ENCODE data around the gene RASAL2. TPM values are rescaled to one million over a fixed set of nuclear protein-coding genes. Genes with fewer than 3 reads are reported as not detected.

RASAL2 gene
- total RNA-seq, 1 donor from 2014 or later = 7.7 TPM

GRCh38 chr1:178529364-178530036 is 435.6 kb downstream of the RASAL2 start:
- DNase-seq (ENCODE audit: low read depth) = no peak
- no peak overlapping the region for H3K4me3 ChIP-seq (ENCODE audit: low read depth, low read length)
- TF ChIP-seq CTCF (conservative IDR thresholded peaks at IDR 0.05; ENCODE audit: low read depth, low read length) = no peak

GRCh38 chr1:178530037-178530402 is 436.1 kb downstream of the RASAL2 start:
- TF ChIP-seq CTCF (conservative IDR thresholded peaks at IDR 0.05; ENCODE audit: low read depth, low read length) = no peak
- peak; percentile 42 for DNase-seq (ENCODE audit: low read depth)

GRCh38 chr1:178530502-178530901 is 436.6 kb downstream of the RASAL2 start:
- no peak overlapping the region for H3K4me3 ChIP-seq (ENCODE audit: low read depth, low read length)
- no peak for TF ChIP-seq CTCF (conservative IDR thresholded peaks at IDR 0.05; ENCODE audit: low read depth, low read length)
- DNase-seq (ENCODE audit: low read depth) = no peak

More at GRCh38 chr1:178530037-178530402, 436.1 kb downstream of the RASAL2 start:
- H3K4me3 ChIP-seq (ENCODE audit: low read depth, low read length) = no peak overlapping the region

- no peak for TF ChIP-seq CTCF (conservative IDR thresholded peaks at IDR 0.05; ENCODE audit: low read depth, low read length)
- H3K4me3 ChIP-seq (ENCODE audit: low read depth, low read length) = no peak overlapping the region
- no peak for DNase-seq (ENCODE audit: low read depth)
These were observed 438.0 kb downstream of the RASAL2 start for GRCh38 chr1:178531887-178532286.

- TF ChIP-seq CTCF (conservative IDR thresholded peaks at IDR 0.05; ENCODE audit: low read depth, low read length) = peak; percentile 92
- H3K4me3 ChIP-seq (ENCODE audit: low read depth, low read length) = no peak overlapping the region
- DNase-seq (ENCODE audit: low read depth) = no peak
These were observed 438.5 kb downstream of the RASAL2 start for GRCh38 chr1:178532392-178532791.

- no peak for TF ChIP-seq CTCF (conservative IDR thresholded peaks at IDR 0.05; ENCODE audit: low read depth, low read length)
- H3K4me3 ChIP-seq (ENCODE audit: low read depth, low read length) = no peak overlapping the region
- no peak for DNase-seq (ENCODE audit: low read depth)
These were observed 439.4 kb downstream of the RASAL2 start for GRCh38 chr1:178533121-178533946.

Other genes with a start within 250 kb of the RASAL2 start
- 0.17 and 0.29 TPM in 2 replicates for gene SEC16B, start 124.0 kb upstream of the RASAL2 start, total RNA-seq

Measured in epithelial cell of proximal tubule (primary cell).